Measurements from ENCODE around the gene SETD7.

The SETD7 gene

GRCh38 chr4:139587446-139587845 is 31.4 kb upstream of the SETD7 start:
- Histone ChIP-seq H3K27me3 (ENCODE audit: low read length) (no peaks in the 10 kb centered on the region), H2AFZ (ENCODE audit: low read depth, low read length, severe bottlenecking) (no peak overlapping the region), H3K27ac (ENCODE audit: low read depth, low read length) (no peak overlapping the region), H3K36me3 (ENCODE audit: low read length) (no peaks in the 10 kb centered on the region), H3K9me3 (ENCODE audit: insufficient read depth, low read length) (no peaks in the 10 kb centered on the region), H3K9ac (ENCODE audit: low read length) (no peak overlapping the region), H3K4me3 (ENCODE audit: insufficient read depth, low read length, poor library complexity, severe bottlenecking) (no peak overlapping the region), H3K79me2 (ENCODE audit: insufficient read depth, low read length) (no peaks in the 10 kb centered on the region), H4K20me1 (ENCODE audit: low read depth, low read length) (no peaks in the 10 kb centered on the region), H3K4me2 (ENCODE audit: low read depth, low read length, poor library complexity, severe bottlenecking) (no peak overlapping the region), H3K9me2 (replicated peaks; ENCODE audit: insufficient read depth, low read length) (no peaks in the 10 kb centered on the region), H3F3A (ENCODE audit: insufficient read depth) (no peaks in the 10 kb centered on the region)
- TF ChIP-seq EZH2phosphoT487 (conservative IDR thresholded peaks at IDR 0.05; ENCODE audit: low read length) (no peak), CTCF (IDR thresholded peaks at IDR 0.05; ENCODE audit: insufficient read depth, low read length, poor library complexity, severe bottlenecking) (no peak)

DNA sequence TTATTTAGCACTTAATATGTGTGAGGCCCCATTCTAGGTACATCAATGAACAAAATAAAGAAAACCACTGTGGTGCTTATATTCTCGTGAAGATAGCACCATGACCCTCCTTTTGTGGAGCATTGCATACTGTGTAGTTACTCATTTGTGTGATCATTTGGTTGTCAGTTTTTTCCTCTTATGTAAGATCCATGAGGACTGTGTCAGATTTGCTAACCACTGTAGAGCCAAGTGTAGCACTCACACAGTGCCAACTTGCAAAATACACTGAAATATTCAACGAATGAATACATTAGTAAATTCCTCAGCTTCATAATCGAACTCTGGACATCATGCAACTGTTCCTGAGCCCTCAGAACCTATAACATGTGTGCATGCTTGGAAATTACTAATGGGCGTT is 29.5 kb upstream of the SETD7 start:
- no peaks in the 10 kb centered on the region for H3K36me3 ChIP-seq (ENCODE audit: low read length)
- no peak for TF ChIP-seq EZH2phosphoT487 (conservative IDR thresholded peaks at IDR 0.05; ENCODE audit: low read length)
- TF ChIP-seq CTCF (IDR thresholded peaks at IDR 0.05; ENCODE audit: insufficient read depth, low read length, poor library complexity, severe bottlenecking), result no peak

DNA sequence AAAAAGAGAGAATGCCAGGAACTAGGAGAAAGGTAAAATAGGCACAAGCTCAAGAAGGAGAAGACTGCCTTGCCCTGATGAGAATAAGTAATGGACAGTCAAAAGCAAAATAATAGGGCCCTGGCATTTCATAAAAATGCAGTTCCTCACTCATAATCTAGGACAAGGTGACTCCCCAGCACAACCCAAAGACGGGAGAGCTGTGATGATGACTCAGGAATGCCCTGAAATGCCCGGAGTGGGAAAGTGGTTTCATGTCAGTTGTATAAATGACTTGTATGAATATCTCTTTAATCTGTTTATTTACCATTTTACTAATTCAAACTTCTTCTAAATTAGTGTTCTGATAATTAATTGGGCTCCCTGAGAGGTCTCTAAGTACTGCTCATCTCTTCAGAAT is 28.8 kb upstream of the SETD7 start:
- H3K4me3 ChIP-seq (ENCODE audit: insufficient read depth, low read length, poor library complexity, severe bottlenecking), result no peak overlapping the region
- no peak overlapping the region for H3K9ac ChIP-seq (ENCODE audit: low read length)
- no peaks in the 10 kb centered on the region for H3F3A ChIP-seq (ENCODE audit: insufficient read depth)
- H3K27me3 ChIP-seq (ENCODE audit: low read length), result no peaks in the 10 kb centered on the region
- TF ChIP-seq EZH2phosphoT487 (conservative IDR thresholded peaks at IDR 0.05; ENCODE audit: low read length) (no peak), CTCF (IDR thresholded peaks at IDR 0.05; ENCODE audit: insufficient read depth, low read length, poor library complexity, severe bottlenecking) (no peak)
- no peaks in the 10 kb centered on the region for H3K9me3 ChIP-seq (ENCODE audit: insufficient read depth, low read length)
- H3K27ac ChIP-seq (ENCODE audit: low read depth, low read length), result no peak overlapping the region
- H4K20me1 ChIP-seq (ENCODE audit: low read depth, low read length), result no peaks in the 10 kb centered on the region
- H3K79me2 ChIP-seq (ENCODE audit: insufficient read depth, low read length), result no peaks in the 10 kb centered on the region
- H3K36me3 ChIP-seq (ENCODE audit: low read length), result no peaks in the 10 kb centered on the region
- no peak overlapping the region for H3K4me2 ChIP-seq (ENCODE audit: low read depth, low read length, poor library complexity, severe bottlenecking)
- no peak overlapping the region for H2AFZ ChIP-seq (ENCODE audit: low read depth, low read length, severe bottlenecking)
- H3K9me2 ChIP-seq (replicated peaks; ENCODE audit: insufficient read depth, low read length), result no peaks in the 10 kb centered on the region

More for the DNA sequence above, 29.5 kb upstream of the SETD7 start:
- H3K27me3 ChIP-seq (ENCODE audit: low read length), result no peaks in the 10 kb centered on the region
- no peak overlapping the region for H3K4me2 ChIP-seq (ENCODE audit: low read depth, low read length, poor library complexity, severe bottlenecking)
- no peaks in the 10 kb centered on the region for H3K79me2 ChIP-seq (ENCODE audit: insufficient read depth, low read length)
- H3K9ac ChIP-seq (ENCODE audit: low read length), result no peak overlapping the region
- H2AFZ ChIP-seq (ENCODE audit: low read depth, low read length, severe bottlenecking), result no peak overlapping the region
- H4K20me1 ChIP-seq (ENCODE audit: low read depth, low read length), result no peaks in the 10 kb centered on the region
- no peak overlapping the region for H3K27ac ChIP-seq (ENCODE audit: low read depth, low read length)
- no peaks in the 10 kb centered on the region for H3F3A ChIP-seq (ENCODE audit: insufficient read depth)
- H3K9me2 ChIP-seq (replicated peaks; ENCODE audit: insufficient read depth, low read length), result no peaks in the 10 kb centered on the region
- H3K9me3 ChIP-seq (ENCODE audit: insufficient read depth, low read length), result no peaks in the 10 kb centered on the region
- H3K4me3 ChIP-seq (ENCODE audit: insufficient read depth, low read length, poor library complexity, severe bottlenecking), result no peak overlapping the region

Data from SU-DHL-6 (cell line).